ENCODE results near the gene TMEM132E. TPM values are rescaled to one million over a fixed set of nuclear protein-coding genes. Genes with fewer than 3 reads are reported as not detected.

Gene TMEM132E
- total RNA-seq, 2 donors from 2014 or later = 0.15 TPM; not detected in 1

- Histone ChIP-seq H3K4me1 (ENCODE audit: control insufficient read depth, insufficient read depth, low read length) (no peaks in the 10 kb centered on the region), H3K36me3 (ENCODE audit: control insufficient read depth, insufficient read depth, low read length) (no peaks in the 10 kb centered on the region), H3K4me3 (ENCODE audit: low read length) (no peak overlapping the region), H3K9me3 (ENCODE audit: control insufficient read depth, low read length) (no peaks in the 10 kb centered on the region), H3K27ac (ENCODE audit: low read depth, low read length) (no peak overlapping the region), H3K27me3 (ENCODE audit: control insufficient read depth, insufficient read depth, low read length, poor library complexity, severe bottlenecking) (peaks cover 2% of the 10 kb centered on the region), H3K9ac (ENCODE audit: extremely low read depth, low read length, poor library complexity, severe bottlenecking) (no peak overlapping the region)
- TF ChIP-seq CTCF (conservative IDR thresholded peaks at IDR 0.05) = no peak
- DNase-seq = no peak
- peaks cover 14% of the 10 kb centered on the region for H3K4me1 Mint-ChIP-seq
- peaks cover 5% of the 10 kb centered on the region for H3K27me3 Mint-ChIP-seq (ENCODE audit: insufficient read depth)
- H3K9me3 Mint-ChIP-seq = no peaks in the 10 kb centered on the region
- H3K27ac Mint-ChIP-seq = no peak overlapping the region
- WGBS, 2 experiments (ENCODE audit: insufficient coverage in 1 of 2, insufficient read length in 1 of 2) = 92 to 100% methylated on average over 1 to 2 of the region's 2 CpGs
- no peak overlapping the region for H3K4me3 Mint-ChIP-seq
- H3K36me3 Mint-ChIP-seq (ENCODE audit: low read depth) = no peaks in the 10 kb centered on the region
Measured at GRCh38 chr17:34673516-34673915, 94.1 kb downstream of the TMEM132E start.

- Mint-ChIP-seq H3K4me3 (no peak overlapping the region), H3K9me3 (no peaks in the 10 kb centered on the region), H3K27me3 (ENCODE audit: insufficient read depth) (peaks cover 6% of the 10 kb centered on the region), H3K27ac (no peak overlapping the region), H3K4me1 (peaks cover 14% of the 10 kb centered on the region), H3K36me3 (ENCODE audit: low read depth) (no peaks in the 10 kb centered on the region)
- no peak for TF ChIP-seq CTCF (conservative IDR thresholded peaks at IDR 0.05)
- Histone ChIP-seq H3K4me1 (ENCODE audit: control insufficient read depth, insufficient read depth, low read length) (no peaks in the 10 kb centered on the region), H3K4me3 (ENCODE audit: low read length) (no peak overlapping the region), H3K27ac (ENCODE audit: low read depth, low read length) (no peak overlapping the region), H3K27me3 (ENCODE audit: control insufficient read depth, insufficient read depth, low read length, poor library complexity, severe bottlenecking) (peaks cover 5% of the 10 kb centered on the region), H3K36me3 (ENCODE audit: control insufficient read depth, insufficient read depth, low read length) (no peaks in the 10 kb centered on the region), H3K9ac (ENCODE audit: extremely low read depth, low read length, poor library complexity, severe bottlenecking) (no peak overlapping the region), H3K9me3 (ENCODE audit: control insufficient read depth, low read length) (no peaks in the 10 kb centered on the region)
- whole genome bisulfite sequencing, 2 experiments (ENCODE audit: insufficient coverage in 1 of 2, insufficient read length in 1 of 2) = 92 to 100% methylated on average over 3 to 7 of the region's 7 CpGs
- DNase-seq = no peak
Measured at GRCh38 chr17:34673995-34674890, 94.9 kb downstream of the TMEM132E start.

GRCh38 chr17:34675143-34675542, 95.8 kb downstream of the TMEM132E start:
- Histone ChIP-seq H3K9ac (ENCODE audit: extremely low read depth, low read length, poor library complexity, severe bottlenecking) (no peak overlapping the region), H3K27ac (ENCODE audit: low read depth, low read length) (no peak overlapping the region), H3K4me1 (ENCODE audit: control insufficient read depth, insufficient read depth, low read length) (no peaks in the 10 kb centered on the region), H3K4me3 (ENCODE audit: low read length) (no peak overlapping the region), H3K9me3 (ENCODE audit: control insufficient read depth, low read length) (no peaks in the 10 kb centered on the region), H3K36me3 (ENCODE audit: control insufficient read depth, insufficient read depth, low read length) (no peaks in the 10 kb centered on the region), H3K27me3 (ENCODE audit: control insufficient read depth, insufficient read depth, low read length, poor library complexity, severe bottlenecking) (peaks cover 5% of the 10 kb centered on the region)
- peaks cover 14% of the 10 kb centered on the region for H3K4me1 Mint-ChIP-seq
- H3K9me3 Mint-ChIP-seq = no peaks in the 10 kb centered on the region
- no peak for TF ChIP-seq CTCF (conservative IDR thresholded peaks at IDR 0.05)
- DNase-seq = no peak
- no peak overlapping the region for H3K4me3 Mint-ChIP-seq
- H3K27ac Mint-ChIP-seq = no peak overlapping the region
- H3K27me3 Mint-ChIP-seq (ENCODE audit: insufficient read depth) = peaks cover 7% of the 10 kb centered on the region
- no peaks in the 10 kb centered on the region for H3K36me3 Mint-ChIP-seq (ENCODE audit: low read depth)
